EH (cell line): Measurements from ENCODE around the gene OSBPL10.
"Not testable (repeated sequence)": the region's sequence is repeated elsewhere in the genome, so short reads cannot be mapped to it uniquely, and the experiment has no call there.

Source experiments
- DNase-seq: peaks from one replicate; pipeline ENCODE4 v3.0.0-alpha.2; 2015; ENCODE audit warnings: low read depth

OSBPL10 gene, protein sequence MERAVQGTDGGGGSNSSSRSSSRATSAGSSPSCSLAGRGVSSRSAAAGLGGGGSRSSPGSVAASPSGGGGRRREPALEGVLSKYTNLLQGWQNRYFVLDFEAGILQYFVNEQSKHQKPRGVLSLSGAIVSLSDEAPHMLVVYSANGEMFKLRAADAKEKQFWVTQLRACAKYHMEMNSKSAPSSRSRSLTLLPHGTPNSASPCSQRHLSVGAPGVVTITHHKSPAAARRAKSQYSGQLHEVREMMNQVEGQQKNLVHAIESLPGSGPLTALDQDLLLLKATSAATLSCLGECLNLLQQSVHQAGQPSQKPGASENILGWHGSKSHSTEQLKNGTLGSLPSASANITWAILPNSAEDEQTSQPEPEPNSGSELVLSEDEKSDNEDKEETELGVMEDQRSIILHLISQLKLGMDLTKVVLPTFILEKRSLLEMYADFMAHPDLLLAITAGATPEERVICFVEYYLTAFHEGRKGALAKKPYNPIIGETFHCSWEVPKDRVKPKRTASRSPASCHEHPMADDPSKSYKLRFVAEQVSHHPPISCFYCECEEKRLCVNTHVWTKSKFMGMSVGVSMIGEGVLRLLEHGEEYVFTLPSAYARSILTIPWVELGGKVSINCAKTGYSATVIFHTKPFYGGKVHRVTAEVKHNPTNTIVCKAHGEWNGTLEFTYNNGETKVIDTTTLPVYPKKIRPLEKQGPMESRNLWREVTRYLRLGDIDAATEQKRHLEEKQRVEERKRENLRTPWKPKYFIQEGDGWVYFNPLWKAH

DNA sequence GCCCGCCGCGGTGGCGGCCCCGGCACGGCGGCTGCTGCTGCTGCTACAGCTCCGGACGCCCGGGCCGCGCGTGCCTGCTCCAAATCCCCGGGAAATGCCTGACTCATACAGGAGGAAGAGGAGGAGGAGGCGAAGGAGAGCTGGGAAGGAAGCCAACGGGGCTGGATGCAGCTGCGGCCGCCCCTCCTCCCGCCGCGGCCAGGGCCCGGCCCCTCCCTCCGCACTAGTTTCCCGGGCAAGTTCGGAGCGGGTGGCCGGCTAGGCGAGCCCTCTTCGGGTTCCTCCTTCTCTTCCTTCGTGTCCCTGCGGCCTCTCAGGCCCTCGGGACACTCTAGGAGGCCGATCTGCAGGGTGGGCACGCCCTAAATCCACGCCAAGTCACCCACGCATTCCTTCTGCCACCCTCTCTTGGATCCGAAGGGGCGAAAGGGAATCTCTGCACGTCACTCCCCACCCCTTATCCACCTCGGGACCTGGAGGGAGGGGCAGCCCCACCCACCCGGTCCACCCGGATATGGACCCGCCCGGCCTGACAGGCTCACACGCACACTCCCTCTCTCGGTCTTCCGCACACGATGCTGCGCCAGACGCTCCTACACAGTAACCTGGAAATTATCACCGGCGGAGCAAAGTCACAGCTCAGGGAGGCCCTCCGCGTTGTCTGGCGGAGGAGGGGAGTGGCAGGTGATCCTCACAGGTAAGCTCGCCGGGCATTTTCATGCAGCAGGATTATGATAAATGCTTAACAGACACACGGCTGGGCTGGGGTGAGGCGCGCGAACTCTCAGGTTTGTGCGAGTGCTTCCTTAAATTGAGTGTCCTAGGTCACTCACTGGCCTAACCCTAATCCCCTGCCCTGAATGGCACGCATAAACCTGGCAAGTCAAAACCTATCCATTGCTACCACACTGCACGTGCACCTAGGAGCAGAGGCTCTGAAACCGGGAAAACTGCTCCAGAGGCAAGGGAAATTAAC is at the start of gene OSBPL10, which contains the start of gene ZNF860:
Gene OSBPL10, minus strand, starts transcription at position 57 of the 976 bp plus-strand sequence. CDS start 83 bp downstream, outside the sequence.
Gene ZNF860, plus strand, starts transcription at position 545 of the 976 bp plus-strand sequence. CDS start 7,330 bp downstream, outside the sequence.
- peak; percentile 94 for DNase-seq

DNA sequence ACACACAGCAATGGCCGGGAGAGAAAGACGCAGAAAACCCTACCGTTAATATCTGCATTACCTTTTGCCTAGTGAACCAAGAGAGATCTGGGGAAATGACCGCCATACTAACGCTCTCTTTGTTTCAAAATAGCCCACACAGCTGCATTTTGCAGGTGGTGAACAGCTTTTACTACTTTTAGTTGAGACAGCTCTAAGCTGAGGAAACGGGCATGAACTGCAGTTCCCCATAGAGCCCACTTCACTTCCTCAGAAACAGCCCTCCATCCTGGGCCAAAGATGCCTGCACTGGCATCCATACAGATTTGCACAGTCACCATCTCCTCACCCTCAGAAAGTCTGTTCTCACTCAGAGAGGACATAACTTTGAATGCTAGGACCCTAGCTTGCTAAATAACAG is 45.5 kb upstream of the OSBPL10 start:
- DNase-seq: no peak

DNA sequence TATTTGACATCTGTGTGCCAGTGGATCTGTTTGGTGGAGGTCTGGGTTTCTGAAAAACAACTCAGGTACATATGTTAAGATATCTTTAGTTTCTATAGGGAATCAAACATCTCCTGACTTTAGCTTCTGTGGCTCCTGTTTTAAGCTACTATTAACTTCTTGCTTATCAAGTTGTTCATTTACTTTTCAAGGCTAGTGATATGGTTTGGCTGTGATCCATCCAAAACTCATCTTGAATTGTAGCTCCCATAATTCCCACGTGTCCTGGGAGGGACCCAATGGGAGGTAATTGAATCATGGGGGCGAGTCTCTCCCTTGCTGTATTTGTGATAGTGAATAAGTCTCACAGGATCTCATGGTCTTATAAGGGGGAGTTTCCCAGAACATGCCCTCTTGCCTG is 41.9 kb upstream of the OSBPL10 start:
- no peak for DNase-seq

DNA sequence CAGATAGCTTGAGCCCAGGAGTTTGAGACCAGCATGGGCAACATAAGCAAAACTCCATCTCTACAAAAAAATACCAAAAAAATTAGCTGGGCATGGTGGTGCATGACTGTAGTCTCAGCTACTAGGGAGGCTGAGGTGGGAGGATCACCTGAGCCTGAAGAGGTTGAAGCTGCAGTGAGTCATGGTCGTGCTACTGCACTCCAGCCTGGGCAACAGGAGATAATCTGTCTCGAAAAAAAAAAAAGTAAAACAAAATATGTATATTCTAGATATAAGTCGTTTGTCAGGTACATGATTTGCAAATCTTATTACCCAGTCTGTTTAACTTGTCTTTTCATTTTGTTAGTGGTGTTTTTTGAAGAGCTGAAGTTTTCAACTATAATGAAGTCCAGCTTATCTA is 40.7 kb upstream of the OSBPL10 start:
- DNase-seq: no peak

DNA sequence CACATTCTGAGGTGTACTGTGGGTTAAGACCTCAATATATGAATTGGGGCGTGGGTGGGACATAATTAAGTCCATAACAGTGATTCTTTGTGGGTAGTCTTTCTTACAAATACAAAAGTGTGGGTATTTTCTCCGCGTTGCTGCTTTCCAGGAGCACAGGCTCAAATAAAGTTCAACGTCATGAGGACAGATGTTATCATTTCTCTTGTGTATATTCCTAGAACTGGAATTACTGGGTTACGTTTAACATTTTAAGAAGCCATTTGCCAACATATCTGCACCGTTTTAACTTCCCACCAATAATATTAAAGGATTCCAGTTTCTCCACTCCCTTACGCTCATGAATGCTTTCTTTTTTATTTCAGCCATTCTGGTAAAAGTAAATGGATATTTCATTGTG is 40.1 kb upstream of the OSBPL10 start:
- DNase-seq: no peak

DNA sequence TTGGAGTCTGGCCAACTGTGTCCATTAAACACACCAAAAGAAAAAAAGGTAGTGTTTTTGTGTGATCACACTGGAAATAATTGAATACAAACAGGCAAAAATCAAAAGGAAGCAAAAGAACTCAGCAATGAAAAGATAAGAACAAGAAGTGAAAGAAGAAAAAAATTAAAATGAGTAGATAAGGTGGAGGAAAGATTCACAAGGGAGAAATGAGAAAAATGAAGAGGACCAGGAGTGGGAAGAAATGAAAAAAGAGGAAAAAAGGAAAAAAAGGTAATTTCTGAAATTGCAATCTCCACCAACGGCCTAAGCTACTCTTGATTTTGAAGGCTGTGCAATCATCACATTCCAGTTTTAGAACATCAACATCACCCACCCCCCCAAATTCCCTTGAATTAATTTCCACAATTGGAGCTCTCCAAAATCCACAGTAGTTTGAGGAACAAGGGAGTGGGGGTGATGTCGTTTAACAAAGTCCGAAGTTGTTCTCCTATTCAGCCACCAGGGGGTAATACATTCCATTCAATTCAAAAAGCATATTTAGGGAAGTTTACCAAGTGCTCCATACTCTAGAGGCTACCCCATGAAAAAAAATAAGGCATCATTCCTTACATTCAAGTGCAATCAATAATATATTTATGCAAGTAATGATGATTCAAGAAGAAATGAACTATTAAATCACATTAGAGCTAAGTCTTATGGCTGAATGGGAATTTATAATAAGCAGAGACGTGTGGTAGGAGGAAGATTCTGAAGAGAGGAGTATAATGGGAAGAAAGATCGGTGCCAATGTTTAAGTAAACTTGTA is 37.9 kb upstream of the OSBPL10 start:
- peak; percentile 53 for DNase-seq

DNA sequence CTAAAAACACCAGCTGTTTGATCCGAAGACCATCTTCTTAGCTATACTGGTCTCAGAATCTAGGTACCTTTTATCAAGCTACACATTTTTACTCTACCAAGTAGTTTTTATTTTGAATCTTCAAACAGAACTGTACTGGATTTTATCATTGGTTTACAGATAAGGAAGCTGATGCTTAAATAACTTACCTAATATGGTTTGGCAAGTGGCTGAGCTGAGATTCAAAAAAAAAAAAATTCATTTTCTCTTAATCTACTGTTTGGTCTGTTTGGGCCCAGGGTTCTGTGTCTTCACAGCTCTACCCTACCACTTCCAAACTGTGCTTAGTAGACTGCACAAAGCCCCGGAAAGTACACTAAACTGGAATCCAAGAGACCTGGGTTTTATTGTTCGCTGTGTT is 36.2 kb upstream of the OSBPL10 start:
- DNase-seq: no peak

DNA sequence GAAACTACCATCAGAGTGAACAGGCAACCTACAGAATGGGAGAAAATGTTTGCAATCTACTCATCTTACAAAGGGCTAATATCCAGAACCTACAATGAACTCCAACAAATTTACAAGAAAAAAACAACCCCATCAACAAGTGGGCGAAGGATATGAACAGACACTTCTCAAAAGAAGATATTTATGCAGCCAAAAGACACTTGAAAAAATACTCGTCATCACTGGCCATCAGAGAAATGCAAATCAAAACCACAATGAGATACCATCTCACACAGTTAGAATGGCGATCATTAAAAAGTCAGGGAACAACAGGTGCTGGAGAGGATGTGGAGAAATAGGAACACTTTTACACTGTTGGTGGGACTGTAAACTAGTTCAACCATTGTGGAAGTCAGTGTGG is 34.6 kb upstream of the OSBPL10 start:
- DNase-seq: not testable (repeated sequence)

DNA sequence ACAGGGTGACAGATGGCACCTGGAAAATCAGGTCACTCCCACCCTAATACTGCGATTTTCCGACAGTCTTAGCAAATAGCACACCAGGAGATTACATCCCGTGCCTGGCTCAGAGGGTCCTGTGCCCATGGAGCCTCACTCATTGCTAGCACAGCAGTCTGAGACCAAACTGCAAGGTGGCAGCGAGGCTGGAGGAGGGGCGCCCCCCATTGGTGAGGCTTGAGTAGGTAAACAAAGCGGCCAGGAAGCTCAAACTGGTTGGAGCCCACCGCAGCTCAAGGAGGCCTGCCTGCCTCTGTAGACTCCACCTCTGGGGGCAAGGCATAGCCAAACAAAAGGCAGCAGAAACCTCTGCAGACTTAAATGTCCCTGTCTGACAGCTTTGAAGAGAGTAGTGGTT is 29.6 kb upstream of the OSBPL10 start:
- not testable (repeated sequence) for DNase-seq

DNA sequence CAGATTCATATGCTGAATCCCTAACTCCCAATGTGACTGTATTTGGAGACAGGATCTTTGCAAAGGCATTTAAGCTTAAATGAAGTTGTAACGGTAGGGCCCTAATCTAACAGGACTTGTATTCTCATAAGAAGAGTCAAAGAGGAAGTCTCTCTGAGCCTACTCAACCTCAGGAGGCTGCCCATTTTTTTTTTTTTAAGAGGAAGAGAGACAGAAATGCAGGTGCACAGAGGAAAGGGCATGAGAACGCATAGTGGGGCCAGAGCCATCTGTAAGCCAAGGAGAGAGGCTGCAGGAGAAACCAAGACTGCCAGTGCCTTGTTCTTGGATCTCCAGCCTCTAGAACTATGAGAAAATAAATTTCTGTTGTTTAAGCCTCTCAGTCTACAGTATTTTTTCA is 28.9 kb upstream of the OSBPL10 start:
- DNase-seq: no peak

DNA sequence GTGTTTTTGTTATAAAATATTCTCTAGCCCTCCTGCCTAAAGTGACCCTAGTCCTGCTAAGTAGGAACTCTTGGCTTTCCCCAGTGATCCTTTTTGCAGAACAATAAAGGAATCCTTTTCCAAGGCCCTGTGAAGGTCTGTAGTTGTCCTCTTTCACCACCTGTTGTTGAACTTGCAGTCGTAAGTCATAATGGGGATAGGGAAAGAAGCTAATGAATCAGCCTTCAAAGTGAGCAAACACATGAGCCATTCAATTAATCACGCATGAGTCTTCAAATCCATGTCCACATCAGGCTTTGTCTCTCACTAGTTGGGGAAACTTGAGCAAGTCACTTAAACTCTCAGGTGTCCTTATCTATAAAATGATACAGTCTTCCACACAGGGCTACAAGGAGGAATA is 28.0 kb upstream of the OSBPL10 start:
- no peak for DNase-seq

DNA sequence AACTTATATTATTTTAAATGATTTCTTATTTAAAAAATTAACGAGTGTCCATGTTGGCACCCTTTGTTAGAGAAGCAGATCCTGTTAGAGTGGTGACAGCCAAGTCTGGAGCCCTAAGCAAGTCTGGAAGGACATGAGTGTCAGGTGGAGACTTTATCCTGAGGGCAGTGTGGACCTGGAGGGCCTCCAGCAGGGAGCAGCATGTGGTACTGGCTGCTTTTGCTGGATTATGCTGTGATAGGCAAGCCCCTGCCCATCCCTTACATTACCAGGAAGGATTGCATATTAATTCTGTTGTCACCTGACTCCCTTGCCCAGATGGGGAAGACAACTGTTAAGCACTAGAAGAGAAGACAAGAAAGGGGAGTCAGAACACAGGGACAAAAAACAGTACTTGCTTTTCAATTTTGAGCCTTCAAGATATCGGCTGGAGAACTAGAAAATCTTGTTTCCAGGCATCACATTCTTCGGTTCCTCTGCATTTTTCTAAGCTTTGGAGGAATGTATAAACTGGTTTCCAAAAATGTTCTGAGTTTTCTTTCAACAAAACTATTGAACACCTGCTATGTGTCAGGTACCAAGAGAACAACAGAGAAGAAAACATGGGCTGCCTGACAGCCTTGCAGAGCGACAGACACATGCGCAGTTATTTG is 23.2 kb upstream of the OSBPL10 start:
- DNase-seq: no peak

DNA sequence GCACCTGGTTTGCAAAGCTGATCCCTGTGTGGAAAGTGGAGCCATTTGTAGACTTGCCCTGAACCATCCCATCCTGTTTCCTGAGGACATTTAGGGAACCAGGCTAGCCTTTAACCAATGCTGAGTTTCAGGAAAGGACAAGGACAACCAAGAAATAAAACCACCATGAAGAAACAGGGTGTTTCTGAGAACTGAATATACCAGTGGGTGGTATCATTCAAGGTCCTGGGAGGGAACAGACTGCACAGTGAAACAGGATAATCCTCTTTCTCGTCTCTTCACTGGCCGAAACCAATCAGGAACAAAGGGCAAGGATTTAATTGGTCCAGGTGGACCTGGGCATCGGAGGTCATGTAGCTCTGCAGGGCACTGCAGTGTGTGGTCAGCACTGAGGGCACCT is 22.3 kb upstream of the OSBPL10 start:
- DNase-seq: no peak

DNA sequence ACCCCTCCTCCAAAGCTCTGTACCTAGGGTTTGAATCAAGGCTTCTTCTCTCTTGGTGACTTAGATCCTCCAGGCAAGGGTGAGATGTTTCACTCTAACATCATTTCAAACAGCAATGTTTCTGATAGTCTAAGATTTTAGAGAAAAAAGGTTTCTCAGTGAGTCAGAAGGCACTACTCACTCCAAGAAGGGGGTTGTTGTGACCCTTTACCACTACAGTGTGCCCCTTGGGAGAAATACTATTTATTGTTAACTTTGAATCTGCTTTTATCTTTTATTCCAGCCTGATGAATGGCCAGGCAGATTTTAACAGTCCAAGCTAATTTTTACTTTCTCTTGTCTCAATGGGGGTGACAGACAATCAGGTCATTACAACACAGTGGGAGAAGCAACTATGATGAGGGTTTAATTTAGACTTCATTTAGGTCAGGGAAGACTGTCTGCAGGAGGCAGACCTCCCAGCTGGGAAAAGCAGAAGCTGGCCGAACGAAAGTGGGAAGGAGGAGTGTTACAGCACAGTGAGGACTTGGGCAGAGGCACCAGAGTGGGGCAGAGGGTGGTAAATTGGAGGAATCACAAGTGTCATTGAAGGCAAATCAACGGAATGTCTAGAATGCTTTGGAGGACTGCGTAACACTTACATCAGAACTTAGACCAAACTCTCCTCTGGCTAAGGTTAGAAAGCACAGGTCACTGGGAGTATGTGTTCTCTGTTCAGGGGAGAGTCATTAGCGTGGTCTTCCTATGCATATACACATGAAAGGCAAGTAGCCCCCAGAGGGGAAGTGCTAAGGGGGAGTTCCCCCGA is 21.7 kb upstream of the OSBPL10 start:
- no peak for DNase-seq

DNA sequence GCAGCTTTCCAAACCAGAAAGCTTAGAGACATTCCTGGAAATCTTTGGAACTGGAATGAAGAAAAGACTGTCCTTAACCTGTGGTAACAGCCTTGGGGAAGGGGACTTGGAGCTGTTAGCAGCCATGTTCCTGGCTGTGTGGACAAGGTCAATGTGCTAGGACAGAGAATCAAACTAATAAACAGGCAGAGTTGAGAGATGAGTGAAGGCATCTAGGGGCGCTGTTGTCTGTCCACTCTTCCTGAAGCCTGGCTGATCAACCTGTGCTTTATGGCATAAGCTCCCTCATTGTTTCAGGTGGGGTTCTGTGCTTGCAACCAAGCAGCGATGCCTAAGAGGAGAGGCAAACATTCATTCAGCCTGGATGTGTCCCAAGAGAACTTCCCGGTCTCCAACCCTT is 19.8 kb upstream of the OSBPL10 start:
- DNase-seq: no peak

DNA sequence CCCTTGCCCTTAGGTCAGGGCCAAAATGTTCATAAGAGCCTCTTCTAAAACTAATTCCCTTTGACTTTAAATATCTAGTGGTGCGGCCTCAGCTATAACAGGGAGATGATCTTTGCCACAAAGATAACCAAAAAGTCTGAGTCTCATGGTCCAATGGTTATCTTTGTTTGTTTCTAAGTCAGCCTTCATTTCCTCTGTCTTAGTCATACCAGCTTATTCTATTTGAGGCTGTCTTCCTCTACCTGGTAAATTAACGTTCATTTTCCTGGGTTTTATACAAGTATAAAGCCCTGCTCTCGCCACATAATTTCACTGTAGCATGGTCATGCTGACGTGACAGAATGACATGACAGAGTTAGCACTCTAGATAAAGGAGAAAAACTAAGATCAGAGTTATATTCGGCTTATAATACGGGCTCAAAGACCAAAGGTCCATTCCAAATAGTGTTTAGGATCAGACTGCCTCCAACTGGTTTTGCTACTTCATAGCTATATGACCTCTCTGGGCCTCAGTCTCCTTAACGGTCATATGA is 18.9 kb upstream of the OSBPL10 start:
- no peak for DNase-seq

DNA sequence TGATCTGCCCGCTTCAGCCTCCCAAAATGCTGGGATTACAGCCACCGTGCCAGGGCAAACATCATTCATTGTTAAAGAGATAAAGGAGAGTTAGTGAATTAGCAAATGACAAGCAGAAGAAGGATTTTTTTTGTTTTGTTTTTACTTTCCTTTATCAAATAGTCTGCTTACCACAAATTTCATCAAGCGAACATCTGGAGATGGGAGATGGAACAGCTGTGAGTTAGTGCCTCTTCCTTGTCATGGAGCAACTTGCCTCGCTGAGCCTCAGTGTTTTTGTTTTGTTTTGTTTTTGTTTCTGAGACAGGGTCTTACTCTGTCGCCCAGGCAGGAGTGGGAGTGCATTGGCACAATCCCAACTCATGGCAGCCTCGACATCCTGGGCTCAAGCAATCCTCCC is 16.4 kb upstream of the OSBPL10 start:
- DNase-seq: no peak

DNA sequence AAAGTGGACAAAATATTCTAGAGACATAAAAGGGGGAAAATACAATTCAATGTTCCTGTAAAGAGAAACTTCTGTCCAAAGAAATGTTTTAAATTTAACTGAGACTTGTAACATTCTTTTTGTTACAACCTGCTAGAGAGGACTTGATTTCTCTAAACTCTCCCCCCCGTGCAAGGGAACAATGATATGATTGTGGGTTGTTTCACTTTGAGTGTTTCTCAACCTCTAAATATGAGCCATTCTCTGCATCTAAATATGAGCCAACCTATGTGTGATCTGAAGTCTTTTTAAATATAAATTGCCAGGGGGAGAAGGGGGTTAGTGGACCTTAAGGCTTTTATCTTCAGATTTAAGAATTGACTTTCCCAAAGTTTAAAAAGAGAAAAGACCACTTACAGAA is 15.1 kb upstream of the OSBPL10 start:
- no peak for DNase-seq

DNA sequence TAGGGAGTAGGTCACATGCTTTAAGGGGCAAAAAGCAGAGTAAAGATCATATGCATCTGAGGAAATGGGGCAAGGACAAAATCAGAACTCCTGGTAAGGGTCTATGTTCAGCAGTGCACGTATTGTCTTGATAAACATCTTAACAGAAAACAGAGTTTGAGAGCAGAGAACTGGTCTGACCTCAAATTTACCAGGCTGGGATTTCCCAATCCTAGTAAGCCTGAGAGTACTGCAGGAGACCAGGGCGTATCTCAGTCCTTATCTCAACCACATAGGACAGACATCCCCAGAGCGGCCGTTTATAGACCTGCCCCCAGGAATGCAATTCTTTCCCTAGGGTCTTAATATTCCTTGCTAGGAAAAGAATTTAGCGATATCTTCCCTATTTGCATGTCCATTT is 14.0 kb upstream of the OSBPL10 start:
- DNase-seq: not testable (repeated sequence)

DNA sequence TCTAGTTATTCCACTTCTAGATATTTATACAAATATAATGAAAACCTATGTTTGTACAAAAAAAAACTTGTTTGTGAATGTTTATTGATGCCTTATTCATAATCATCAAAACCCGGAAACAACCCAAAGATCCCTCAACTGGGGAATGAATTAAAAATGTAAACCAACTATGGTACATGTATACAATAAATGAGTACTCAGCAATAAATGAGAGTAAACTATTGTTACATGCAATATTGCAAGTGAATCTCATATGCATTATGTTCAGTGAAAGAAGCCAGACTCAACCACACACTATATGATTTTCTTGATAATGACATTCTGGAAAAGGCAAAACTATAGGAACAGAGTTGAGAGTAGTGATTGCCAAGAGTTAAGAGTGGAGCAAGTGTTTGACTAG is 12.8 kb upstream of the OSBPL10 start:
- DNase-seq: no peak
